AML-193 (cell line): ENCODE results near the gene ABRAXAS1.

Experiments
- DNase-seq, 2 experiments: peaks; one replicate each; lab custom pipeline; 2025; lab: John Stamatoyannopoulos, UW

Gene ABRAXAS1

GRCh38 chr4:83449009-83449408 lies 35.9 kb downstream of the ABRAXAS1 start:
- DNase-seq, result no peak

GRCh38 chr4:83440899-83441298 lies 44.0 kb downstream of the ABRAXAS1 start:
- DNase-seq, result no peak

GRCh38 chr4:83440148-83440814 lies 44.6 kb downstream of the ABRAXAS1 start:
- DNase-seq, result no peak

- no peak for DNase-seq
Observed at GRCh38 chr4:83438719-83439118, 46.2 kb downstream of the ABRAXAS1 start.

GRCh38 chr4:83436680-83437079 lies 48.2 kb downstream of the ABRAXAS1 start:
- DNase-seq, result no peak

GRCh38 chr4:83431200-83431599 lies 53.7 kb downstream of the ABRAXAS1 start:
- DNase-seq, result no peak

- no peak for DNase-seq
Observed at GRCh38 chr4:83418211-83418610, 66.7 kb downstream of the ABRAXAS1 start.

- DNase-seq, result no peak
Observed at GRCh38 chr4:83417566-83417965, 67.3 kb downstream of the ABRAXAS1 start.

GRCh38 chr4:83413676-83414075 lies 71.2 kb downstream of the ABRAXAS1 start:
- DNase-seq, result no peak
